B cell (primary cell): ENCODE results near the gene IFT52. TPM values are rescaled to one million over a fixed set of nuclear protein-coding genes. Genes with fewer than 3 reads are reported as not detected.

ENCODE experiments used
- ATAC-seq: fragments of 200-7000 bp; cut with Tn5 transposase; one replicate; pipeline ENCODE4 v1.10.0; 2021; ENCODE audit warnings: low read depth, mild to moderate bottlenecking, moderate number of reproducible peaks, moderate library complexity
- CTCF ChIA-PET: fragments of 350-600 bp; sonication (Branson Sonifier 250); formaldehyde crosslinking; loops from one replicate; lab custom pipeline; 2021; ENCODE audit warnings: antibody characterized with exemption, inconsistent platforms; lab: Charles Lee
- POLR2A ChIA-PET: fragments of 350-600 bp; sonication (Branson Sonifier 250); formaldehyde crosslinking; loops from one replicate; lab custom pipeline; 2021; ENCODE audit warnings: antibody characterized with exemption; lab: Charles Lee
- DNase-seq: peaks from one replicate; pipeline ENCODE4 v3.0.0; 2013
- H2AFZ ChIP-seq: 2 replicates; pipeline ENCODE4 v1.6.1; 2012; ENCODE audit warnings: mild to moderate bottlenecking, low read depth, low read length; ENCODE audit not compliant: insufficient read depth, poor library complexity, severe bottlenecking
- H3K27ac ChIP-seq, 2 donors: 1 replicate in 1 of 2; 2 replicates in 1 of 2; pipeline ENCODE4 v1.5.1; 2012 to 2013; ENCODE audit warnings: low read length in 2 of 2, mild to moderate bottlenecking in 2 of 2, moderate library complexity in 1 of 2
- H3K27me3 ChIP-seq, 4 experiments: fragments of 200-600 bp in 1 of 4; sonication (generic) in 1 of 4; replicated peaks in 1 of 4; 1 replicate in 2 of 4; 2 replicates in 2 of 4; pipeline versions ENCODE4 v1.6.1 to v1.7.0; 2013 to 2016; ENCODE audit warnings: low read length in 3 of 4, mild to moderate bottlenecking in 2 of 4, mixed read lengths in 1 of 4, moderate library complexity in 1 of 4; ENCODE audit not compliant: insufficient read depth in 4 of 4, control insufficient read depth in 3 of 4; ENCODE audit errors: control extremely low read depth in 1 of 4
- H3K36me3 ChIP-seq, 2 experiments: replicated peaks in 1 of 2; 1 replicate in 1 of 2; 2 replicates in 1 of 2; pipeline versions ENCODE4 v1.6.1 to v1.7.1; 2013; ENCODE audit warnings: low read length in 1 of 2; ENCODE audit not compliant: insufficient read depth in 2 of 2, control insufficient read depth in 1 of 2; ENCODE audit errors: control extremely low read depth in 1 of 2, extremely low read depth in 1 of 2
- H3K4me1 ChIP-seq, 2 donors: fragments of 200-600 bp in 1 of 2; sonication (generic) in 1 of 2; 1 replicate in 1 of 2; 2 replicates in 1 of 2; pipeline versions ENCODE4 v1.5.1 to v1.6.1; 2013 to 2017; ENCODE audit warnings: low read length in 2 of 2; ENCODE audit not compliant: control insufficient read depth in 2 of 2, insufficient read depth in 2 of 2
- H3K4me2 ChIP-seq: replicated peaks from 2 replicates; pipeline ENCODE3; 2012; ENCODE audit warnings: mild to moderate bottlenecking, low read depth, low read length; ENCODE audit not compliant: poor library complexity, severe bottlenecking
- H3K4me3 ChIP-seq, 5 experiments: fragments of 200-600 bp in 1 of 5; sonication (generic) in 1 of 5; 1 replicate in 3 of 5; 2 replicates in 2 of 5; pipeline versions ENCODE4 v1.5.1 to v1.7.0; 2011 to 2016; ENCODE audit warnings: low read length in 4 of 5, mild to moderate bottlenecking in 4 of 5, low read depth in 2 of 5, control low read depth in 1 of 5, moderate library complexity in 1 of 5; ENCODE audit not compliant: insufficient read depth in 1 of 5; ENCODE audit errors: control extremely low read depth in 1 of 5, extremely low read depth in 1 of 5
- H3K79me2 ChIP-seq: fragments of 200-600 bp; sonication (generic); one replicate; pipeline ENCODE4 v1.6.0; 2016; ENCODE audit warnings: low read length; ENCODE audit not compliant: control insufficient read depth, insufficient read depth
- H3K9ac ChIP-seq: fragments of 200-600 bp; sonication (generic); 2 replicates; pipeline ENCODE4 v1.6.1; 2017; ENCODE audit warnings: mild to moderate bottlenecking, low read length, moderate library complexity
- H3K9me3 ChIP-seq, 3 donors: one replicate each; pipeline versions ENCODE4 v1.6.1 to v1.7.1; 2013; ENCODE audit warnings: low read length in 2 of 3; ENCODE audit not compliant: control insufficient read depth in 2 of 3, insufficient read depth in 1 of 3; ENCODE audit errors: control extremely low read depth in 1 of 3
- H4K20me1 ChIP-seq: 2 replicates; pipeline ENCODE4 v1.6.0; 2012; ENCODE audit warnings: mild to moderate bottlenecking, low read length; ENCODE audit not compliant: insufficient read depth, control insufficient read depth, poor library complexity, severe bottlenecking
- H3K27ac Mint-ChIP-seq: one replicate; pipeline ENCODE4 v1.8.0; 2021; ENCODE audit warnings: mixed read lengths
- H3K27me3 Mint-ChIP-seq: one replicate; pipeline ENCODE4 v1.8.0; 2021; ENCODE audit warnings: mixed read lengths
- H3K4me1 Mint-ChIP-seq: one replicate; pipeline ENCODE4 v1.8.0; 2021; ENCODE audit warnings: mixed read lengths
- H3K4me3 Mint-ChIP-seq: one replicate; pipeline ENCODE4 v1.8.0; 2021; ENCODE audit warnings: mixed read lengths
- H3K9me3 Mint-ChIP-seq: one replicate; pipeline ENCODE4 v1.8.0; 2022; ENCODE audit warnings: mixed read lengths; ENCODE audit not compliant: insufficient read depth
- EZH2 ChIP-seq: IDR thresholded peaks from 2 replicates; pipeline ENCODE4 v1.6.1; 2012; ENCODE audit warnings: borderline replicate concordance, low read depth, mild to moderate bottlenecking, moderate library complexity, low read length; ENCODE audit not compliant: insufficient read depth, poor library complexity, severe bottlenecking
- WGBS: methylation state at CpG from one replicate; pipeline ENCODE4 v1.1.5; 2013; ENCODE audit warnings: missing lambda C conversion rate; ENCODE audit not compliant: insufficient coverage; 5-methylcytosine and 5-hydroxymethylcytosine counted together
- intact Hi-C: fragments of 100-400 bp; cut with micrococcal nuclease; formaldehyde crosslinking; loops from one replicate; pipeline ENCODE4 v1.10.0; 2022
- polyA plus RNA-seq: library from polyadenylated mRNA; depleted of rRNA; stranded (reverse); fragments of >200 nt; gene quantifications from 2 replicates; pipeline ENCODE4 v1.2.3, GENCODE V29; 2012
- total RNA-seq, 2 donors: library from RNA; stranded (reverse); fragments of 120-200 nt in 1 of 2; gene quantifications; 1 replicate in 1 of 2; 2 replicates in 1 of 2; pipeline versions ENCODE4 v1.2.3 to v1.2.4, GENCODE V29; 2013 to 2022
- TF ChIP-seq, protein P1 (sequence below): fragments of 200-600 bp; IDR thresholded peaks from one replicate; pipeline ENCODE4 v1.8.0; 2022; ENCODE audit warnings: antibody characterized with exemption, mild to moderate bottlenecking

IFT52 gene
- total and polyA plus RNA-seq, 2 donors (not counting 1 experiment from before 2014, with no cell fraction given) = 16.7 to 18.4 TPM

GRCh38 chr20:43681468-43681942 lies 90.8 kb downstream of the IFT52 start:
- peak overlapping the region; percentile 70 for H3K4me3 Mint-ChIP-seq
- peak overlapping the region; percentile 98 to 99 for H3K27ac ChIP-seq
- H3K27ac Mint-ChIP-seq = peak overlapping the region; percentile 97
- peaks cover 38 to 60% of the 10 kb centered on the region in 2 donors for H3K4me1 ChIP-seq
- ATAC-seq (peak; percentile 37), DNase-seq (peak; percentile 83)
- H3K27me3 ChIP-seq = no peaks in the 10 kb centered on the region
- H3K4me3 ChIP-seq = peak overlapping the region; percentile 11 to 68 (median 43)
- H3K4me1 Mint-ChIP-seq = peaks cover 51% of the 10 kb centered on the region
- no peaks in the 10 kb centered on the region for H3K9me3 Mint-ChIP-seq
- POLR2A ChIA-PET = interaction anchor here (0.8 to 4.0 kb wide), 7 partner anchors 10 to 167 kb away, joined by 3 to 67 read pairs (median 5); partner anchors contain the start of genes IFT52 and MYBL2
- no peaks in the 10 kb centered on the region for H4K20me1 ChIP-seq
- peaks cover 0 to 7% of the 10 kb centered on the region in 2 experiments for H3K36me3 ChIP-seq
- CTCF ChIA-PET = interaction anchor here (0.8 to 6.6 kb wide), 12 partner anchors 8 to 143 kb away, joined by 3 to 50 read pairs (median 5); partner anchors contain the start of gene IFT52
- no peak for TF ChIP-seq EZH2
- TF ChIP-seq, protein P1, sequence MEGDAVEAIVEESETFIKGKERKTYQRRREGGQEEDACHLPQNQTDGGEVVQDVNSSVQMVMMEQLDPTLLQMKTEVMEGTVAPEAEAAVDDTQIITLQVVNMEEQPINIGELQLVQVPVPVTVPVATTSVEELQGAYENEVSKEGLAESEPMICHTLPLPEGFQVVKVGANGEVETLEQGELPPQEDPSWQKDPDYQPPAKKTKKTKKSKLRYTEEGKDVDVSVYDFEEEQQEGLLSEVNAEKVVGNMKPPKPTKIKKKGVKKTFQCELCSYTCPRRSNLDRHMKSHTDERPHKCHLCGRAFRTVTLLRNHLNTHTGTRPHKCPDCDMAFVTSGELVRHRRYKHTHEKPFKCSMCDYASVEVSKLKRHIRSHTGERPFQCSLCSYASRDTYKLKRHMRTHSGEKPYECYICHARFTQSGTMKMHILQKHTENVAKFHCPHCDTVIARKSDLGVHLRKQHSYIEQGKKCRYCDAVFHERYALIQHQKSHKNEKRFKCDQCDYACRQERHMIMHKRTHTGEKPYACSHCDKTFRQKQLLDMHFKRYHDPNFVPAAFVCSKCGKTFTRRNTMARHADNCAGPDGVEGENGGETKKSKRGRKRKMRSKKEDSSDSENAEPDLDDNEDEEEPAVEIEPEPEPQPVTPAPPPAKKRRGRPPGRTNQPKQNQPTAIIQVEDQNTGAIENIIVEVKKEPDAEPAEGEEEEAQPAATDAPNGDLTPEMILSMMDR = peak; percentile 51
- 1% methylated on average over 7 of the region's 8 CpGs for WGBS
- intact Hi-C loops = no loop called here
- peak overlapping the region; percentile 67 for H3K9ac ChIP-seq
- H3K79me2 ChIP-seq = peaks cover 21% of the 10 kb centered on the region
- peak overlapping the region; percentile 58 for H2AFZ ChIP-seq
- H3K27me3 Mint-ChIP-seq = no peaks in the 10 kb centered on the region
- H3K9me3 ChIP-seq = peaks cover 0 to 7% (median 0%) of the 10 kb centered on the region in 3 donors
- peak overlapping the region; percentile 85 for H3K4me2 ChIP-seq

GRCh38 chr20:43681991-43682410 lies 91.3 kb downstream of the IFT52 start:
- DNase-seq (peak; percentile 97), ATAC-seq (peak; percentile 92)
- Histone ChIP-seq H3K9ac (peak overlapping the region; percentile 67), H3K9me3 (peaks cover 0 to 7% (median 0%) of the 10 kb centered on the region in 3 donors), H3K4me1 (peaks cover 38 to 58% of the 10 kb centered on the region in 2 donors), H3K4me2 (peak overlapping the region; percentile 85), H3K36me3 (peaks cover 0 to 12% of the 10 kb centered on the region in 2 experiments), H3K79me2 (peaks cover 16% of the 10 kb centered on the region), H4K20me1 (no peaks in the 10 kb centered on the region), H3K27me3 (no peaks in the 10 kb centered on the region), H3K27ac (peak overlapping the region; percentile 98 to 99), H3K4me3 (peak overlapping the region; percentile 11 to 68 (median 43)), H2AFZ (peak overlapping the region; percentile 58)
- Mint-ChIP-seq H3K4me1 (peaks cover 50% of the 10 kb centered on the region), H3K27me3 (no peaks in the 10 kb centered on the region), H3K4me3 (peak overlapping the region; percentile 70), H3K27ac (peak overlapping the region; percentile 97), H3K9me3 (no peaks in the 10 kb centered on the region)
- TF ChIP-seq, protein P1 = no peak
- no peak for TF ChIP-seq EZH2
- CTCF ChIA-PET = interaction anchor here (1.0 to 6.6 kb wide), 10 partner anchors 10 to 144 kb away, joined by 3 to 50 read pairs (median 6); partner anchors contain the start of genes IFT52 and MYBL2
- POLR2A ChIA-PET = interaction anchor here (0.6 to 4.0 kb wide), 8 partner anchors 10 to 526 kb away, joined by 3 to 67 read pairs (median 4); partner anchors contain the start of genes IFT52 and MYBL2
- 0% methylated on average over 1 of the region's 2 CpGs for WGBS
- intact Hi-C loops = loop anchor here (1.0 kb wide), 5 partner anchors 10 to 529 kb away; partner anchors contain the start of genes IFT52, MYBL2 and SRSF6
